ENCODE measurements around the gene MTMR12. TPM values are rescaled to one million over a fixed set of nuclear protein-coding genes. Genes with fewer than 3 reads are reported as not detected.

The MTMR12 gene
- total RNA-seq, 2 donors from 2014 or later, result 43.1 to 70.7 TPM

- Histone ChIP-seq H3K27ac (no peak overlapping the region), H3K27me3 (replicated peaks; ENCODE audit: insufficient read depth) (no peaks in the 10 kb centered on the region), H3K36me3 (no peaks in the 10 kb centered on the region), H3K9me3 (no peaks in the 10 kb centered on the region), H3K4me1 (replicated peaks) (peaks cover 8% of the 10 kb centered on the region), H3K4me3 (no peak overlapping the region)
- WGBS, result 48% methylated on average over 4 of the region's 4 CpGs
- intact Hi-C loops (cut with DNase I), result no loop called here
- TF ChIP-seq CTCF (IDR thresholded peaks at IDR 0.05) (no peak), POLR2AphosphoS5 (IDR thresholded peaks at IDR 0.05) (no peak), POLR2A (IDR thresholded peaks at IDR 0.05) (no peak)
- DNase-seq (ENCODE audit: low spot score), result no peak
Observed at GRCh38 chr5:32276173-32276853, 36.4 kb downstream of the MTMR12 start.

- H3K27ac ChIP-seq, result no peak overlapping the region
- WGBS, result 78% methylated on average over 3 of the region's 3 CpGs
- H3K4me1 ChIP-seq (replicated peaks), result peaks cover 8% of the 10 kb centered on the region
- no peak overlapping the region for H3K4me3 ChIP-seq
- H3K9me3 ChIP-seq, result no peaks in the 10 kb centered on the region
- no peaks in the 10 kb centered on the region for H3K27me3 ChIP-seq (replicated peaks; ENCODE audit: insufficient read depth)
- H3K36me3 ChIP-seq, result peaks cover 0 to 4% of the 10 kb centered on the region in 2 donors
- intact Hi-C loops (cut with DNase I), result no loop called here
- no peak for DNase-seq (ENCODE audit: low spot score)
- TF ChIP-seq CTCF (IDR thresholded peaks at IDR 0.05) (no peak), POLR2AphosphoS5 (IDR thresholded peaks at IDR 0.05) (no peak), POLR2A (IDR thresholded peaks at IDR 0.05) (no peak)
Observed at GRCh38 chr5:32275396-32275741, 37.4 kb downstream of the MTMR12 start.

DNA sequence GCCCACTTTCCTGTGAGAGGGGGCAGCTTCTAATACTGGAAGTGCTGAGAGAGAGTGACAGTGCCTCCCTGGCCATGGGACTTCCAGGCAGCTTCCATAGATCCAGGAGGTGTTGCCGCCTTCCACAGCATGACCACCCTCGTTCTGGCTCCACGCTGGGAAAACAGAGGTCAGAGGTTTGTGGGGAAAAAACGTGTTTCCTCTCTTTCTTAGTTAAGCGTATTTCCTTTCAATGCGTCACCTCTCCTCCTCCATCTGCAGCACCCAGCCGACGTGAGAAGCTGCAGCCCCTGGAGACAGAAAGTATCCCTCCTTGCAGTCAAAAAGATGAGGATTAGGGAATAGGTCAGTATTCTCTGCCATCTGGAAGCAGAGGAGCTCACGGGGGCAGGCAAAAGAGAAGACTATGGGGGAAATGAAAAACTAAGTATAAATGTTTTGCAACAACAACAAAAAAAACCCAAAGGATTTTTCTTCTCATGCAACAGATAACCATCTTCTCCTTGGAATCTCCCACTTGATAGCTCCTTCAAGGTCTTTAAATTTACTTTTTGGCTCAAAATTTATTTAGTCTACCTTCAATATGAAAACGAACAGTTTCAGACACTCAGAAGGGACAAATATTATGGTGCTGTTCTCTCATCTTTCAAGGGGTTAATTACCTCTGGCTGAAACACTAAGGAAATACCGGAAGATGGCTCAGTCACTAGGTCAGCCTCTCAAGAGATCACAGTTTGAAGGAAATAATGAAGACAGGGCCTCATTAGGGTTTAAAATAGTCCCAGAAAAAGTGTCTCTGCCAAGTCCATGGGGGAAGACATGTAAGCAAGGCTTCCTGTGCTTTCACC is 38.0 kb downstream of the MTMR12 start:
- DNase-seq (ENCODE audit: low spot score), result no peak
- WGBS, result 65% methylated on average over 11 of the region's 11 CpGs
- Histone ChIP-seq H3K4me1 (replicated peaks) (peaks cover 8% of the 10 kb centered on the region), H3K27me3 (replicated peaks; ENCODE audit: insufficient read depth) (no peaks in the 10 kb centered on the region), H3K36me3 (peaks cover 0 to 4% of the 10 kb centered on the region in 2 donors), H3K4me3 (no peak overlapping the region), H3K9me3 (no peaks in the 10 kb centered on the region), H3K27ac (peak overlapping the region in 1 of 2 donors; percentile 24)
- intact Hi-C loops (cut with DNase I), result no loop called here
- TF ChIP-seq POLR2A (IDR thresholded peaks at IDR 0.05) (no peak), CTCF (IDR thresholded peaks at IDR 0.05) (no peak), POLR2AphosphoS5 (IDR thresholded peaks at IDR 0.05) (no peak)

GRCh38 chr5:32273821-32274220 is 38.9 kb downstream of the MTMR12 start:
- no peak overlapping the region for H3K4me3 ChIP-seq
- no peak for DNase-seq (ENCODE audit: low spot score)
- H3K27me3 ChIP-seq (replicated peaks; ENCODE audit: insufficient read depth), result no peaks in the 10 kb centered on the region
- no peaks in the 10 kb centered on the region for H3K9me3 ChIP-seq
- peaks cover 0 to 4% of the 10 kb centered on the region in 2 donors for H3K36me3 ChIP-seq
- no peak overlapping the region for H3K27ac ChIP-seq
- intact Hi-C loops (cut with DNase I), result no loop called here
- 82% methylated on average over 2 of the region's 2 CpGs for WGBS
- peaks cover 8% of the 10 kb centered on the region for H3K4me1 ChIP-seq (replicated peaks)
- TF ChIP-seq CTCF (IDR thresholded peaks at IDR 0.05) (no peak), POLR2A (IDR thresholded peaks at IDR 0.05) (no peak), POLR2AphosphoS5 (IDR thresholded peaks at IDR 0.05) (no peak)

Data from prostate gland (tissue), 2 donors.